KOPT-K1 (cell line): ENCODE results near the gene UBE2K.
"Not testable (repeated sequence)": the region's sequence is repeated elsewhere in the genome, so short reads cannot be mapped to it uniquely, and the experiment has no call there.

Experiments
- H3K27ac ChIP-seq: fragments of 200-600 bp; sonication (generic); 2 replicates; pipeline ENCODE4 v1.5.1; 2016; ENCODE audit warnings: antibody characterized with exemption, mild to moderate bottlenecking, low read depth, low read length; ENCODE audit not compliant: poor library complexity, severe bottlenecking
- H3K36me3 ChIP-seq: fragments of 200-600 bp; sonication (generic); 2 replicates; pipeline ENCODE4 v1.5.1; 2017; ENCODE audit warnings: antibody characterized with exemption, mild to moderate bottlenecking, low read length, moderate library complexity; ENCODE audit not compliant: insufficient read depth
- H3K9me3 ChIP-seq: fragments of 200-600 bp; sonication (generic); 2 replicates; pipeline ENCODE4 v1.5.1; 2017; ENCODE audit warnings: antibody characterized with exemption, low read length, mild to moderate bottlenecking; ENCODE audit not compliant: insufficient read depth, poor library complexity, severe bottlenecking

Gene UBE2K

DNA sequence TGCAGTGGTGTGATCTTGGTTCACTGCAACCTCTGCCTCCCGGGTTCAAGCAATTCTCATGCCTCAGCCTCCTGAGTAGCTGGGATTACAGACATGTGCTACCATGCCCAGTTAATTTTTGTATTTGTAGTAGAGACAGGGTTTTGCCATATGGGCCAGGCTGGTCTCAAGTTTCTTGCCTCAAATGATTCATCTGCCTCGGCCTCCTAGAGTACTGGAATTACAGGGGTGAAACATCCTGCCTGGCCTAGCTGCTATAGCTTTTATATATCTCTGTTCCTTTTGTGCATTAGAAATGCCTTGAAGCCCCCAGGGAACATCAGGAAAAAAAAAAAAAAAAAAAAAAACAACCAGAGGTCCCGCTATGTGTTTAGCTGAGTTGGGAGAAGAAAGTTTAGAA lies 34.8 kb downstream of the UBE2K start:
- H3K36me3 ChIP-seq = peaks cover 18% of the 10 kb centered on the region; the same call in 1 of the 2 replicates
- no peak overlapping the region for H3K27ac ChIP-seq
- H3K9me3 ChIP-seq = no peaks in the 10 kb centered on the region

DNA sequence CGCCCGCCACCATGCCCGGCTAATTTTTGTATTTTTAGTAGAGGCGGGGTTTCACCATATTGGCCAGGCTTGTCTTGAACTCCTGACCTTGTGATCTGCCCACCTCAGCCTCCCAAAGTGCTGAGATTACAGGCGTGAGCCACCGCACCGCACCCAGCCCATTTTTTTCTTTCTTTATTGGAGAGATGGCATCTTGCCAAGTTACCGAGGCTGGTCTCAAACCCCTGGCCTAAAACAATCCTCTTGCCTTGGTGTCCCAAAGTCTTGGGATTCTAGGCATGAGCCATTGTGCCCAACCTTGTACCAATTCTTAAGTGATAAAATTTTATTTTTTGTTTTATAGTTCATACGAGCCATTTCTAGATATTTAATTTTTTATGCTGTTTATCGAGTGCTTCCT lies 41.7 kb downstream of the UBE2K start:
- H3K36me3 ChIP-seq = peaks cover 31% of the 10 kb centered on the region
- not testable (repeated sequence) for H3K9me3 ChIP-seq, H3K27ac ChIP-seq

DNA sequence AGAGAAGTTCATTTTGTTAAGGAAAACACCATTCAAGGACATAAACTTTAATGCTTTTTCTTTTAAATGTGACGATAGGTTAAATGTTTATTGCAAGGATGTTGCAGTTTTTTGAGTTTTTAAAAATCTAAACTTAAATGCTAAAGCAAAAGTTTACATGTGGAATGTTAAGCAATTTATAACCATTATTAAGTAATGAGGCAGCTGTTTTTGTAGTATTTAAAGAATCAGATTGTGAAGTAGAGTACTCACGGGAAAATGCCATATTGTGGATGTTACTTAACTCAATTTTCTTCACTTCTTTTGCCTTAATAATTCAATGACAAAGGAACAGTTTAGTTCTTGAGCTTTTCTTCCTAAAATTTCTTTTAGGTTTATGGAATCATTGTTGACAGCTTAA lies 43.5 kb downstream of the UBE2K start:
- Histone ChIP-seq H3K9me3 (no peaks in the 10 kb centered on the region), H3K36me3 (peaks cover 40% of the 10 kb centered on the region), H3K27ac (no peak overlapping the region)

DNA sequence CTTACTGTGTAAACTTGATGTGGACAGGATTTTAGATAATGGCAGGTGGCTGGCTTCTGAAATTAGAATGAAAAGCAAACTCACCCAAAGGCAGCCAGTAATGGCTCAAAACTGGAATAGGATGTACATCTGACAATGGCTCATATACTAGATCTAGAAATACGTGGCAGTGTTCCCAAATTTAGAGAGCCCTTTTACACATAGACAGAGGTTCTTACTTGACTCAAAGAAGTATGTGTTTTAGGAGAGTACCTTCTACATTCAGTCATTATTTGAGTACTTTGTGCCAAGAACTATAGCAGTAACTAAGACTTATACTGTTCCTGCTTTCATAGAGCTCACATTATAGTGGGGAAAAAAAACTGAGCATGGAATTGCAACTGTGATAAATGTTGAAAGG lies 48.0 kb downstream of the UBE2K start:
- no peaks in the 10 kb centered on the region for H3K9me3 ChIP-seq
- H3K36me3 ChIP-seq = peaks cover 66% of the 10 kb centered on the region
- H3K27ac ChIP-seq = no peak overlapping the region

DNA sequence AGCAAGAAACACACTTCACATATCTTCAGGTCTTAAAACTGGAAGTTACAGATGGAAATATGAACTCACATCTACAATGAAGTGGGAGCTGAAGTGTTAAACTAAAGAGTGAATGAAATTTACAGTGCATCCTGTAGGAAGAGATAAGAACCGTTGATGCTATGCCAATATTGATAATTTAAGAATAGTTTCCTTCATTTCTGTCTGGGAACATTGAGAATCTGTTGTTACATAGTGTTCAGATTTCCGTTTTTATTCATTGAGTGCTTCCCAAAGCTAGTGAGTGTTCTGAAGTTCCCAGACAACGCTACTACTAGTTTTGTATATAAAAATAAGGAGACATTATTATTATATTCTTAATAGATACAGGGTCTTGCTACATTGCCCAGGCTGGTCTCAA lies 52.3 kb downstream of the UBE2K start:
- Histone ChIP-seq H3K9me3 (no peaks in the 10 kb centered on the region), H3K36me3 (peaks cover 87% of the 10 kb centered on the region), H3K27ac (no peak overlapping the region)

DNA sequence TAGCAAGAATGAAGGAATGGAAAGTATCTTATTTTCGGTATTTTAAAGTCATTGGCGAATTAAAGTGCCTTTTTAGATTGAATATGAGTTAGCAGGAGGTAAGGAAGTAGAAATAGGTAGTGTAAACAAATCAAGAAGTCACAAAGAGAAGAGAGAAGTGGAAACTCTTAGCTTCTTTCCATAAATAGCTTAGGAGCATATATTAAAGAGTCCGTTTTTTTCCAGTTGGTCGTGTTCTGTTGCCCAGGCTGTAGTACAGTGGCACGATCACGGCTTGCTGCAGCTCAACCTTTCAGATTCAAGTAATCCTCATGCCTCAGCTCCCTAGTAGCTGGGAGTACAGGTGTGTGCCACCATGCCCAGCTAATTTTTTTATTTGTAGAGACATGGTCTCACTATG lies 56.4 kb downstream of the UBE2K start:
- Histone ChIP-seq H3K9me3 (no peaks in the 10 kb centered on the region), H3K27ac (no peak overlapping the region), H3K36me3 (peaks cover 82% of the 10 kb centered on the region)

DNA sequence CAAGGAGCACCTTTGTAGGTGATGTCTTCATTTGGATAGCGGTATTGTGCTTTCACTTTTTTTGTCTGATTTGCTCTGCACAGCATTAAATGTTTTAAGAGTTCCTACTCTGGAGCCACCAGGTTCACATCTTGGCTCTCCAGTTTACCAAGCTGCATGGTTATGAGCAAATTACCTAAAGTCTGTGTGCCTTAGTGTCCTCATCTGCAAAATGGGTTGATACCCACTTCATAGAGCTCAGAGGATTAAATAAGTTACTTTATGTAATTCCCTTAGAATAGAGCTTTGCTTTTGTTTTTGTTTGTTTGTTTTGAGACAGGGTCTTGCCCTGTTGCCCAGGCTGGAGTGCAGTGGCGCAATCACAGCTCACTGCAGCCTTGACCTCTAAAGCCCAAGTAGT lies 58.2 kb downstream of the UBE2K start:
- H3K36me3 ChIP-seq = peaks cover 83% of the 10 kb centered on the region
- no peaks in the 10 kb centered on the region for H3K9me3 ChIP-seq
- no peak overlapping the region for H3K27ac ChIP-seq

DNA sequence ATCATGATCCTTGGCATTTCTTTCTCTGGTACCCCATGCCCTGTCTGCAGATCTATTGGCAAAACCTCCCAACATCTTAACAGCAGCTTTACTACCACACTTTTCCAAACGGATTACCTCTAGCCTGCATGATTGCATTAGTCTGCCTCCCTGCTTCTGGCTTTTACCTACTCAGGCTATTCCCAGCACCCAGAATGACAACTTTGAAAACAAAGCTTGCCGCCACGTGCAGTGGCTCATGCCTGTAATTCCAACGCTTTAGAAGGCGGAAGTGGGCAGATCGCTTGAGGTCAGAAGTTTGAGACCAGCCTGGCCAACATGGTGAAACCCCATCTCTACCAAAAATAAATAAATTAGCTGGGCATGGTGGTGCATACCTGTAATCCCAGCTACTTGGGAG lies 60.2 kb downstream of the UBE2K start:
- Histone ChIP-seq H3K9me3 (no peaks in the 10 kb centered on the region), H3K27ac (no peak overlapping the region), H3K36me3 (peaks cover 88% of the 10 kb centered on the region)

DNA sequence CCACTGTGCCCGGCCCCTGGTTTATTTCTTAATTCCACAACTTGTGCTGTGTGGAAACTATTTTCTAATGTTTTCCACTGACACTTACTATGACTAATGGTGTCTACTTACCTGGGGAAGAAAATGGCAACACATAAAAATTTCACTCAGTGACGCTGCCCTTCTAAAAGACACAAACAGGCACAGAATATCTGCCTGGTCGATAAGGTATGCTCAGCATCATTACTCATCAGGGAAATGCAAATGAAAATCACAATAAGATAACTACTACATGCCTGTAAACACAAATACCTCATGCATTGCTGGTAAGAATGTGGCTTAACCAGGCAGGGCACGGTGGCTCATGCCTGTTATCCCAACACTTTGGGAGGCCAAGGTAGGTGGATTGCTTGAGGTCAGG lies 61.6 kb downstream of the UBE2K start:
- no peak overlapping the region for H3K27ac ChIP-seq
- no peaks in the 10 kb centered on the region for H3K9me3 ChIP-seq
- peaks cover 88% of the 10 kb centered on the region for H3K36me3 ChIP-seq

DNA sequence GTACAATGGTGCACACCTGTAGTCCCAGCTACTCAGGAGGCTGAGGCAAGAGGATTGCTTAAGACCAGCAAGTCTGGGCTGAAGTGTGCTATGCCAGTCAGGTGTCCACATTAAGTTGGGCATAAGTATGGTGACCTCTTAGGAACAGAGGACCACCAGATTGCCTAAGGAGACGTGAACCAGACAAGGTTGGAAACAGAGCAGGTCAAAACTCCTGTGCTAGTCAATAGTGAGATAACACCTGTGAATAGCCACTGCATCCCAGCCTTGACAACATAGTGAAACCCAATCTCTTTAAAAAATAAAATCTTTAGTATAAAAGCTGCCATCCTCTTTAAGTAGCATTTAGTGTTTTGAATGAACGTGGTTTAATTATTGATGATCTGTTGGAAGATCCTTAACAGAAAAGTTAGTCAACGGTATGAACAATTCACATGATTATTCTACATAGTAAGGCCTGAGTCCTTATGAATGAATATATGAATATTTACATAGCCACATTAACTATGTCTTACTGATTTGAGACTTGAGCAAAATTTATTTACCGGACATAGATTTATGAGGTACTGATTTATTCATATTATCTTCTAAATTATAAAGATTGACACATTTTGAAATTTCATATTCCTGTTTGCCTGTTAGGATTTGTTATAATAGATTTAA lies 63.2 kb downstream of the UBE2K start:
- Histone ChIP-seq H3K27ac (no peak overlapping the region), H3K36me3 (peaks cover 88% of the 10 kb centered on the region), H3K9me3 (no peaks in the 10 kb centered on the region)

DNA sequence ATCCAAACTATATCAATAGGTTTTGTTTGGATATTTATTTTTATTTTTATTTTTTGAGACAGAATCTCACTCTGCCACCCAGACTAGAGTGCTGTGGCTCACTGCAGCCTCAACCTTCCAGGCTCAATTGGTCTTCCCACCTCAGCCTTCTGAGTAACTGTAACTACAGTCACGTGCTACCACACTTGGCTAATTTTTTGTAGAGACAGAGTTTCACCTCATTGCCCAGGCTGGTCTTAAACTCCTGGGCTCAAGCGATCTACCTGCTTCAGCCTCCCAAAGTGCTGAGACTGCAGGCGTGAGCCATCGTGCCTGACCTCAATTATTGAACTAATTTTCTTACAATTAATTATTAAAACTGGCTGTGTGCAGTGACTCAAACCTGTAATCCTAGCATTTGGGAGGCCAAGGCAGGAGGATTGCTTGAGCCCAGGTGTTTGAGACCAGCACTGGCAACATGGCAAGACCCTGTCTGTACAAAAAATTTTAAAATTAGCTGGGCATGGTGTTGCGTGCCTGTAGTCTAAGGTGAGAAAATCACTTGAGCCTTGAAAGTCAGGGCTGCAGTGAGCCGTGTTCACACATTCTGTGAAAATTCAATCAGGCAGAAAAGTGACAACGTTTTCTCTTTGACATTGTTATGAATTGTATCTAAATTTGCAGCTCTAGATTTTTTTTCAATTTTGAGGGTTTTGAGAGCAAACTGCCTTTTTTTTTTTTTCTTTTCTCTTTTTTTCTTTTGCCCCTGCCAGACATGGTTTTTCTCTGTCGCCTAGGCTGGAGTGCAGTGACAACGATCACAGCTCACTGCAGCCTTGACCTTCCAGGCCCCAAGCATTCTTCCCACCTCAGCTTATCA lies 66.0 kb downstream of the UBE2K start:
- no peaks in the 10 kb centered on the region for H3K9me3 ChIP-seq
- no peak overlapping the region for H3K27ac ChIP-seq
- peaks cover 90% of the 10 kb centered on the region for H3K36me3 ChIP-seq

DNA sequence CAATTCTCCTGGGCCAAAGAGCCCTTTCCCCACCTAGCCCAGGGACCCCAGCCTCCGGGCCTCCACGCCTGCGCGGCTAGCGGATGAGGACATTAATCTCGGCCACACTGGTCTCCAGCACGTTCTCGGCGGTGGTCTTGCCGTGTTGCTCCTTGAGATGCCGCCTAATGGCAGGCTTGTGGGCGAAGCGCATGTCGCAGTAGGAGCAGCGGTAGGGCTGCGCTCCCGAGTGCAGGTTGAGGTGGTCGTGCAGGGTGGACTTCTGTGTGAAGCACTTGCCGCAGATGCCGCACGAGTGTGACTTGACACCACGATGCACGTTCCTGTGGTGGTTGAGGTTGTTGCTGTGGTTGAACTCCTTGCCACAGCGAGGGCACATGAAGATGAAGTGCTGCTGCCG lies 72.1 kb downstream of the UBE2K start:
- Histone ChIP-seq H3K27ac (no peak overlapping the region), H3K36me3 (peaks cover 79% of the 10 kb centered on the region), H3K9me3 (no peaks in the 10 kb centered on the region)

DNA sequence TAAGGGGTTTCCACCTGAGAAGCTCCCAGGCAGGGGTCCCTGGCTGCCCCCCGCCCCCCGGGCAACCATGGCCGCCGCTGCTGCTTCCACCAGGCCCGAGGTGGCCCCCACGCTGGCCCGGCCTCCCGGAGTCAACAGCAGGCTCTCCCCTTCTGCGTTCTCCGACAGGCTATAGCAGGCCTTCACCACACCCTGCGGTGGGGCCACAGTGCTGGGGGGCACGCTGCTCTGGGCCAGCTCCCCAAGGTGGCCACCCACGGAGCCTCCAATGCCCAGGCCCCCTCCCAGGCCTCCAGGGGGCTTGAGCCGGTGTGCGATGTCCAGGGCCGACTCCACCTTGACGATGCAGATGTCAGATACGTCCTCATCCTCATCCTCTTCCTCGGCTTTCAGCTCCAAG lies 72.5 kb downstream of the UBE2K start:
- Histone ChIP-seq H3K9me3 (no peaks in the 10 kb centered on the region), H3K27ac (no peak overlapping the region), H3K36me3 (peaks cover 79% of the 10 kb centered on the region)

DNA sequence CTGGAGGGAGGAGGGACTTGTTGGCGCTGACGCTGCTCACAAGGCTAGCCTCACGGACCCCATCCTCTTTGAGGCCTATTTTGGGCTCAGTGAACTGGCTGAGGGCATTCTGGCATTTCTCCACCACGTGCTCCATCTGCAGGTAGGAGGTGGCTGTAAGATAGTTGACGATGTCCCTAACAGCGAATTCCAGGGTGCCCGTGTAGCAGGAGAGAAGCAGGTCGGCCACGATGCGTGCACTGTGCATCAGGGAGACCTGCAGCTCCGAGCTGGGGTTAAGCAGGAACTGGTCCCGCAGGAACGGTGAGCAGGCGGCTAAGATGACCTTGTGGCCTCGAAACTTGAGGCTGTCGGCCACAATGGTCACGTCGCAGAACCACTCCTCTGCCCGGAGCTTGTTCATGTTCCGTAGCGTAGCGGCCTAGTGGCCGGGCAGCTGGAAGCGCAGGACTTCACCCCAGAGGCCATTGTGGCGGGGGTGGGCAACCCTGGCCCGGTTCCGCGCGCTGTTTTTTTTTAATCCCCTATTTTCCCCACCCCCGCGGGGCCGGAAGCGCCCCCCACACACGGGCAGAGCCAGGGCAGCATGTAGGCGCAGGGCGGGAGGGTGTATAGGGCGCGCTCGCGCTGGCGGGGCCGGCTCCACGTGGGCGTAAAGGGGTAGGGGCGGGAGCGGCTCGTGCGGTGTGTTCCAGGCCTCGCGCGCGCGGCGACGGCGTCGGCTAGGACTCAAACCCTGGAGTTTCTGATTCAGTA lies 73.2 kb downstream of the UBE2K start:
- H3K27ac ChIP-seq = no peak overlapping the region
- H3K36me3 ChIP-seq = peaks cover 79% of the 10 kb centered on the region
- H3K9me3 ChIP-seq = no peaks in the 10 kb centered on the region

DNA sequence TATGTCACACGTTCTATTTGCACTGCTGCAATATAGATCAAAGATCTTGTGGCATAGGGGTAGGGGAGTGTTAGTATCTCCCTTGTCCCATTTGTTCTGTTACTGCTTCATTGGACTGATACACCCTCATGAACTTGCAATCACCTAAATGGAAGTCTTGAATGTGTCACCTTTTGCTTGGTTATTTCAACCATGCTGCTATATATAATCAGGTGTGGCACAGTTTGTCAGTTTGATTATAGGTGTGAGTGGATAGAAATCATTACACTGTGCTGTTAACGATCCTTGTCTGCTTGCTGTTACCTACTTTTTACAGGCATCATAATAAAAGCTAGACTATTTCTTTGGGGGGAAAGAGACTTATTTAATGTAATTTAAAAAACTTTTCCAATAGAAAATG lies 84.1 kb downstream of the UBE2K start:
- H3K36me3 ChIP-seq = peaks cover 66% of the 10 kb centered on the region
- H3K27ac ChIP-seq, H3K9me3 ChIP-seq: not testable (repeated sequence)
